Neural cell (in vitro differentiated cells): ENCODE measurements around the gene USP4.

Source experiments
- EP300 ChIP-seq: fragments of 450-650 bp; conservative IDR thresholded peaks from 2 replicates; pipeline ENCODE4 v1.6.1; 2014; ENCODE audit warnings: antibody characterized with exemption, mild to moderate bottlenecking, moderate library complexity; ENCODE audit not compliant: poor library complexity, severe bottlenecking
- EZH2 ChIP-seq: fragments of 200-600, 300-800 bp; shearing (Covaris generic), sonication (generic); IDR thresholded peaks from 2 replicates; pipeline ENCODE4 v1.6.1; 2014; ENCODE audit warnings: antibody characterized with exemption, low read length, borderline replicate concordance, mild to moderate bottlenecking; ENCODE audit not compliant: insufficient read depth, poor library complexity, severe bottlenecking
- POLR2AphosphoS5 ChIP-seq: IDR thresholded peaks from 2 replicates; pipeline ENCODE4 v1.6.1; 2012
- RAD21 ChIP-seq: fragments of 450-650 bp; conservative IDR thresholded peaks from 2 replicates; pipeline ENCODE4 v1.6.1; 2014; ENCODE audit warnings: antibody characterized with exemption, mild to moderate bottlenecking, moderate library complexity
- TF ChIP-seq, protein P1 (sequence below): fragments of 450-650 bp; IDR thresholded peaks from 2 replicates; pipeline ENCODE4 v1.5.1; 2014; ENCODE audit warnings: antibody characterized with exemption, mild to moderate bottlenecking, moderate library complexity; ENCODE audit not compliant: poor library complexity, severe bottlenecking

DNA sequence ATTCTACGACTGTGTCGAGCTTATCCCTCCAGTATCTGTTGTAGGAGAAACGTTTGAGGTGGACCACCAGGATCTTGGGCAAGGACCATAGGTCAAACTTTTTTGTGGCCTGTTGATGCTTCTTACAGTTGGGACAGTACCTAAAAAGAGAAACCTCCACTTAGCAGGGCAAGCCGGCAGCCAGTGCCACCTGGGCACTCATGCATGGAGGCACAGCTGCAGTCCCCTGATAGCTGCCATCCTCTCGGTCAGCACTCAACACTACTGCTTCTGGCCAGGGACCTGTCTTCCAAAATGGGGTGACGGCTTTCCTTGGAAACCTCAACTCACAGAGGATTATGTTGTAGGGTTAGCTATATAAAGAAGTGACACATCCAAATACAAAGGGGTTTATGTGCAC lies 55.9 kb downstream of the USP4 start:
- TF ChIP-seq, protein P1, sequence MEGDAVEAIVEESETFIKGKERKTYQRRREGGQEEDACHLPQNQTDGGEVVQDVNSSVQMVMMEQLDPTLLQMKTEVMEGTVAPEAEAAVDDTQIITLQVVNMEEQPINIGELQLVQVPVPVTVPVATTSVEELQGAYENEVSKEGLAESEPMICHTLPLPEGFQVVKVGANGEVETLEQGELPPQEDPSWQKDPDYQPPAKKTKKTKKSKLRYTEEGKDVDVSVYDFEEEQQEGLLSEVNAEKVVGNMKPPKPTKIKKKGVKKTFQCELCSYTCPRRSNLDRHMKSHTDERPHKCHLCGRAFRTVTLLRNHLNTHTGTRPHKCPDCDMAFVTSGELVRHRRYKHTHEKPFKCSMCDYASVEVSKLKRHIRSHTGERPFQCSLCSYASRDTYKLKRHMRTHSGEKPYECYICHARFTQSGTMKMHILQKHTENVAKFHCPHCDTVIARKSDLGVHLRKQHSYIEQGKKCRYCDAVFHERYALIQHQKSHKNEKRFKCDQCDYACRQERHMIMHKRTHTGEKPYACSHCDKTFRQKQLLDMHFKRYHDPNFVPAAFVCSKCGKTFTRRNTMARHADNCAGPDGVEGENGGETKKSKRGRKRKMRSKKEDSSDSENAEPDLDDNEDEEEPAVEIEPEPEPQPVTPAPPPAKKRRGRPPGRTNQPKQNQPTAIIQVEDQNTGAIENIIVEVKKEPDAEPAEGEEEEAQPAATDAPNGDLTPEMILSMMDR: no peak
- TF ChIP-seq EP300 (no peak), EZH2 (no peak), RAD21 (no peak), POLR2AphosphoS5 (no peak)
